OCI-LY7 (cell line): Measurements from ENCODE around the gene PUM1. TPM values are rescaled to one million over a fixed set of nuclear protein-coding genes. Genes with fewer than 3 reads are reported as not detected.

Source experiments
- BruUV-seq: library from RNA; stranded (reverse); fragments of 400-500 nt; replicated peaks from 2 replicates; lab custom pipeline; 2021; lab: Mats Ljungman, UMichigan
- CTCF ChIA-PET: fragments of 300-600 bp; sonication (Branson Sonifier 250); formaldehyde crosslinking; loops from one replicate; lab custom pipeline; 2022; ENCODE audit warnings: antibody characterized with exemption; ENCODE audit not compliant: unreplicated experiment; lab: Charles Lee
- POLR2A ChIA-PET: fragments of 300-600 bp; sonication (Branson Sonifier 250); formaldehyde crosslinking; loops from one replicate; lab custom pipeline; 2022; ENCODE audit warnings: antibody characterized with exemption; lab: Charles Lee
- DNase-seq: peaks from one replicate; pipeline ENCODE4 v3.0.0-alpha.2; 2015; ENCODE audit warnings: low spot score
- H2AFZ ChIP-seq: fragments of 200-600 bp; sonication (generic), shearing (Covaris generic); 2 replicates; pipeline ENCODE4 v1.6.1; 2014; ENCODE audit warnings: mild to moderate bottlenecking, antibody characterized with exemption, low read length, moderate library complexity
- H3K27ac ChIP-seq: fragments of 200-600 bp; sonication (generic); 2 replicates; pipeline ENCODE4 v1.5.1; 2014; ENCODE audit warnings: mixed run types, low read depth, mild to moderate bottlenecking, moderate library complexity, low read length, inconsistent platforms; ENCODE audit not compliant: poor library complexity, severe bottlenecking
- H3K36me3 ChIP-seq: fragments of 200-600 bp; sonication (generic); 2 replicates; pipeline ENCODE4 v1.6.1; 2014; ENCODE audit warnings: mild to moderate bottlenecking, antibody characterized with exemption, low read length, moderate library complexity, mixed read lengths; ENCODE audit not compliant: insufficient read depth
- H3K4me1 ChIP-seq: fragments of 200-600 bp; sonication (generic); 2 replicates; pipeline ENCODE4 v1.5.1; 2014; ENCODE audit warnings: mild to moderate bottlenecking, low read length; ENCODE audit not compliant: insufficient read depth, poor library complexity, severe bottlenecking
- H3K4me2 ChIP-seq: fragments of 200-600 bp; sonication (generic); 2 replicates; pipeline ENCODE4 v1.6.1; 2014; ENCODE audit warnings: mild to moderate bottlenecking, low read length
- H3K4me3 ChIP-seq: fragments of 200-600 bp; sonication (generic); 2 replicates; pipeline ENCODE4 v1.5.1; 2014; ENCODE audit warnings: mild to moderate bottlenecking, low read depth, low read length; ENCODE audit not compliant: poor library complexity, severe bottlenecking
- H3K79me2 ChIP-seq: fragments of 200-600 bp; sonication (generic); 2 replicates; pipeline ENCODE4 v1.6.1; 2016; ENCODE audit warnings: low read depth, mild to moderate bottlenecking, low read length, moderate library complexity, mixed read lengths; ENCODE audit not compliant: insufficient read depth
- H3K9me2 ChIP-seq: fragments of 200-600 bp; sonication (generic); 2 replicates; pipeline ENCODE4 v1.6.1; 2016; ENCODE audit warnings: mild to moderate bottlenecking, low read length, mixed read lengths; ENCODE audit not compliant: insufficient read depth
- H3K9me3 ChIP-seq: fragments of 200-600 bp; sonication (generic); 2 replicates; pipeline ENCODE4 v1.6.1; 2014; ENCODE audit warnings: mild to moderate bottlenecking, mixed run types, low read length, mixed read lengths
- H4K20me1 ChIP-seq: fragments of 200-600 bp; sonication (generic); 2 replicates; pipeline ENCODE4 v1.6.1; 2014; ENCODE audit warnings: mild to moderate bottlenecking, antibody characterized with exemption, low read length, moderate library complexity, mixed read lengths; ENCODE audit not compliant: insufficient read depth
- CTCF ChIP-seq: fragments of 200-600 bp; sonication (generic); conservative IDR thresholded peaks from 2 replicates; pipeline ENCODE4 v1.5.1; 2014; ENCODE audit warnings: mild to moderate bottlenecking, antibody characterized with exemption, low read length, moderate library complexity, mixed read lengths
- EZH2phosphoT487 ChIP-seq: fragments of 200-600 bp; sonication (generic); IDR thresholded peaks from 2 replicates; pipeline ENCODE4 v1.6.1; 2018; ENCODE audit warnings: low read depth, borderline replicate concordance, mild to moderate bottlenecking, mixed run types, antibody characterized with exemption, low read length, moderate library complexity, mixed read lengths
- intact Hi-C: fragments of 100-400 bp; cut with micrococcal nuclease; formaldehyde crosslinking; loops from one replicate; pipeline ENCODE4 v1.10.0; 2022; ENCODE audit not compliant: unreplicated experiment
- total RNA-seq, 2 experiments: library from RNA; depleted of rRNA in 1 of 2; stranded (reverse); fragments of >200 nt in 1 of 2; shearing (Covaris generic) in 1 of 2; gene quantifications; 2 replicates each; pipeline ENCODE4 v1.2.3, GENCODE V29; 2014 to 2022

The PUM1 gene
- total RNA-seq, 2 experiments from 2014 or later = 52.0 to 97.5 TPM

DNA sequence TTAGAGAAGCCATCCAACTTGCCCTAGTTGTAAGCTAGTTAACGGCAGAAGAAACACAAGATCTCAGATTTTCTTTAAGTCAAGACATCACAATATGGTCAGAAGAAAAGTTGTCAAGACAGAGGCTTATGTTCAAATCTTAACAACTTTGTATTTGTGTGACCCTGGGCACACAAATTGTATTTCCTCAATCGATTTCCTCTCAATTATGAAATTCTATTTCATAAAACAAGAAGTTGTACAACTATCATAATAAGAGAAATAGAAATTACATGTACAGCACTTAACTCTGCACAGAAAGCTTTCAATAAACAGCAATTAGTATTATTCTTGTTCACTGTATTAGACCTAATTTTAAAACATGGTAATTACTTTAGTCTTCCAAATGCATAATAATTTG lies 94.0 kb downstream of the PUM1 start:
- no peaks in the 10 kb centered on the region for H3K9me3 ChIP-seq
- H3K36me3 ChIP-seq = peaks cover 86% of the 10 kb centered on the region
- intact Hi-C loops = no loop called here
- no peak overlapping the region for H3K27ac ChIP-seq
- BruUV-seq = no TSS peak
- no peak for DNase-seq
- H3K9me2 ChIP-seq = no peaks in the 10 kb centered on the region
- H3K4me1 ChIP-seq = peaks cover 7% of the 10 kb centered on the region
- peaks cover 19% of the 10 kb centered on the region; the same call in 1 of the 2 replicates for H3K79me2 ChIP-seq
- no peak overlapping the region for H3K4me3 ChIP-seq
- ChIA-PET CTCF (no interaction called here), POLR2A (interaction anchor here (0.6 to 0.7 kb wide), 2 partner anchors 150 to 242 kb away, joined by 3 read pairs; no protein-coding TSS in a partner anchor)
- peaks cover 12% of the 10 kb centered on the region; the same call in 1 of the 2 replicates for H4K20me1 ChIP-seq
- no peak overlapping the region for H3K4me2 ChIP-seq
- no peak overlapping the region for H2AFZ ChIP-seq
- TF ChIP-seq CTCF (no peak), EZH2phosphoT487 (no peak)

- POLR2A ChIA-PET = no interaction called here
- H3K4me2 ChIP-seq = no peak overlapping the region
- peaks cover 19% of the 10 kb centered on the region; the same call in 1 of the 2 replicates for H3K79me2 ChIP-seq
- TF ChIP-seq CTCF (no peak), EZH2phosphoT487 (no peak)
- no peak overlapping the region for H3K4me3 ChIP-seq
- H2AFZ ChIP-seq = no peak overlapping the region
- intact Hi-C loops = no loop called here
- no peaks in the 10 kb centered on the region for H3K9me2 ChIP-seq
- peaks cover 89% of the 10 kb centered on the region for H3K36me3 ChIP-seq
- no peaks in the 10 kb centered on the region for H3K4me1 ChIP-seq
- CTCF ChIA-PET = no interaction called here
- no TSS peak for BruUV-seq
- H4K20me1 ChIP-seq = peaks cover 7% of the 10 kb centered on the region; the same call in 1 of the 2 replicates
- H3K27ac ChIP-seq = no peak overlapping the region
- H3K9me3 ChIP-seq = no peaks in the 10 kb centered on the region
- DNase-seq = no peak
These were observed 95.6 kb downstream of the PUM1 start for GRCh38 chr1:30969903-30970302.

DNA sequence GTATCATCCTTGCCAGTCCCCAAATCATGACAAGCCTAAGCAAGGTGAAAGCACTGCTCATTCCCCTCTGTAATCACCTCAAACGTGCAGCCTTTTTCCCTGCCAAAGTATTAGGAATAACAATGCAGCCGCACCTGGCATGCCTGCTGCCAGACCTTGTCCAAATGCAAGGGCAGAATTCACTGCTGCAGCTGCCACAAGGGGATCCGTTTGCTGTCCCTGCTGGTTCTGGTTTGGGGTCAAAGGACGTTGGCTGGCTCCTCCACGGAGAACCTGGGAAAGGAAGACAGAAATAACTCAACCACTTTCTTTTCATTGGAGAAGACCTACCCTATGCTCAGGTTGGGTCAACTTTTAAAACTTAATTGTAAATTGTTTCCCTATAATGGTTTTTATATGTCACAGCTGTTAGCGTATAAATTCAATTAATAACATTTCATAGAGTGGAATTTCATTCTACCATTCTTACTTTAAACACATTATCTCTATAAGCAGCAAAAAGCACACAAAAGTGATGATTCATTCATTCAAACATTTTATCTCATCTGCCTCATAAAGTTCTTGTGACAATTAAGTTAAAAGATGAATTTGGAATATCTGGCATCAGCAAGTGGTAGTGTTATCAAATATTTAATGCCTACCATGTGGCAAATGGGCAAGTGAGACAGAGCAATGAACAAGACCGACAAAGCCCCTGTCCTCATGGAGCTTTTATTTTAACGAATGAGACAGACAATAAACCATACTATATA lies 97.1 kb downstream of the PUM1 start:
- DNase-seq = no peak
- Histone ChIP-seq H3K27ac (no peak overlapping the region), H3K36me3 (peaks cover 90% of the 10 kb centered on the region), H4K20me1 (peaks cover 7% of the 10 kb centered on the region; the same call in 1 of the 2 replicates), H3K4me2 (no peak overlapping the region), H2AFZ (no peak overlapping the region), H3K4me3 (no peak overlapping the region), H3K9me3 (no peaks in the 10 kb centered on the region), H3K79me2 (peaks cover 17% of the 10 kb centered on the region; the same call in 1 of the 2 replicates), H3K9me2 (no peaks in the 10 kb centered on the region), H3K4me1 (no peaks in the 10 kb centered on the region)
- ChIA-PET POLR2A (interaction anchor here (0.6 kb wide), 1 partner anchor 364 kb away, joined by 5 read pairs; no protein-coding TSS in a partner anchor), CTCF (no interaction called here)
- no peak for TF ChIP-seq EZH2phosphoT487
- no peak for TF ChIP-seq CTCF
- intact Hi-C loops = no loop called here
- no TSS peak for BruUV-seq
